Measurements from ENCODE around the gene PTRHD1. TPM values are rescaled to one million over a fixed set of nuclear protein-coding genes. Genes with fewer than 3 reads are reported as not detected.

Gene PTRHD1
- total RNA-seq, 1 experiment from 2014 or later = 35.1 TPM

DNA sequence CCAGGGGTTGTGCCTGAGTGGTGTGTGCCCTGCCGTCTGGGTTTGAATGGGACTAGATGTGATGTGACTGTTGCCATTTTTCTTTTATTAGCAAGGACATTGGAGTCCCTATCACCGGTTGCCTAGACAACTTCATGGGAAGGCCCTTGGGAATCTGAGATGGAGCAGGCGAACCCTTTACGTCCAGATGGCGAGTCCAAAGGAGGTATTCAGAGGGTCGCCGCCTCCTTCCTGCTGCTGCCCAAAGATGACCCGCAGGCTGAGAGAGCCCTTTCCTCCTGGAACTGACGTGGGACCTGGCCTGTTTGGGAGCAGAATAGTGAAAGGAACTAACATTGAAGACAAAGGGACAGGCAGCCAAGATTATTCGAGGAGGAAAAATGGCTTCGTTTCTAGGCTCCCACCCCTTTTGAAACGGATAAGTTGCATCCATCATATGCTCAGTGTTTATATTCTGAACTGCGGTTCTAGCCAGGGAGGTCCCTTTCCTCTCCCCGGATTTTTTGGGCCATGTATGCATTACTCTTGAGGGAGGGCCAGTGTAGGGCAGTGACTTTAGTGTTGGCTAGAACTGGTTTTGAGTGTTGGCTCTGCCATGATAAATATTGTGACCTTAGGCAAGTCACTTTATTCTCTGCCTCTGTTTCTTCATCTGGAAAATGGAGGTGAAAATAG is 707 bp upstream of the PTRHD1 start:
- peaks cover 22% of the 10 kb centered on the region for H3K36me3 Mint-ChIP-seq (ENCODE audit: insufficient read depth, unreplicated experiment)
- ChIA-PET CTCF (interaction anchor here (0.6 to 3.7 kb wide), 6 partner anchors 10 to 392 kb away, joined by 3 to 17 read pairs (median 4); no protein-coding TSS in a partner anchor), POLR2A (interaction anchor here (1.1 to 1.8 kb wide), 4 partner anchors 15 to 717 kb away, joined by 4 to 8 read pairs (median 6); partner anchors contain the start of gene SF3B6)
- peak overlapping the region; percentile 95 for H3K27ac Mint-ChIP-seq (ENCODE audit: low read depth, unreplicated experiment)
- H3K4me3 Mint-ChIP-seq (ENCODE audit: unreplicated experiment) = peak overlapping the region; percentile 90
- BruUV-seq (replicated peaks) = TSS peak; percentile 74
- no peaks in the 10 kb centered on the region for H3K27me3 Mint-ChIP-seq (ENCODE audit: insufficient read depth, unreplicated experiment)
- intact Hi-C loops (cut with micrococcal nuclease) = loop anchor here (5.0 to 10.0 kb wide), 2 partner anchors 179 to 302 kb away; partner anchors contain the start of gene NCOA1
- peaks cover 32% of the 10 kb centered on the region for H3K4me1 Mint-ChIP-seq (ENCODE audit: insufficient read depth, unreplicated experiment)
- TF ChIP-seq, protein P1, sequence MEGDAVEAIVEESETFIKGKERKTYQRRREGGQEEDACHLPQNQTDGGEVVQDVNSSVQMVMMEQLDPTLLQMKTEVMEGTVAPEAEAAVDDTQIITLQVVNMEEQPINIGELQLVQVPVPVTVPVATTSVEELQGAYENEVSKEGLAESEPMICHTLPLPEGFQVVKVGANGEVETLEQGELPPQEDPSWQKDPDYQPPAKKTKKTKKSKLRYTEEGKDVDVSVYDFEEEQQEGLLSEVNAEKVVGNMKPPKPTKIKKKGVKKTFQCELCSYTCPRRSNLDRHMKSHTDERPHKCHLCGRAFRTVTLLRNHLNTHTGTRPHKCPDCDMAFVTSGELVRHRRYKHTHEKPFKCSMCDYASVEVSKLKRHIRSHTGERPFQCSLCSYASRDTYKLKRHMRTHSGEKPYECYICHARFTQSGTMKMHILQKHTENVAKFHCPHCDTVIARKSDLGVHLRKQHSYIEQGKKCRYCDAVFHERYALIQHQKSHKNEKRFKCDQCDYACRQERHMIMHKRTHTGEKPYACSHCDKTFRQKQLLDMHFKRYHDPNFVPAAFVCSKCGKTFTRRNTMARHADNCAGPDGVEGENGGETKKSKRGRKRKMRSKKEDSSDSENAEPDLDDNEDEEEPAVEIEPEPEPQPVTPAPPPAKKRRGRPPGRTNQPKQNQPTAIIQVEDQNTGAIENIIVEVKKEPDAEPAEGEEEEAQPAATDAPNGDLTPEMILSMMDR (IDR thresholded peaks at IDR 0.05; ENCODE audit: unreplicated experiment) = no peak
- DNase-seq (ENCODE audit: unreplicated experiment) = no peak
- no peaks in the 10 kb centered on the region for H3K9me3 Mint-ChIP-seq (ENCODE audit: unreplicated experiment)

DNA sequence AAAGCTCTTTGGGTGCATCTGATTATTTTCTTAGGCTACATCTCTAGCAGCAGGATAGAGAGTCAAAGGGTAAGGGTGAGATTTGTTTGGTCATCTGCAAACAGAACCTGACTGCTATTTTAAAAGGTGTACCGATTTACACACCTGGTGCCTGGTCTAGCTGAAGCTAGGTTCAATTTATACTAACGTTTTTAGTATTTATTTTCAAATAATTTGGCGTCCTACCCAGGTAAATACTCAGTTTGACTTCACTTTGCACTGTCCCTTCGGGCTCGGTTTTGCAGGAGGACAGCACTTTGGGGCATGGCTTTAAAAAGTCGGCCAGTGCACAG is 683 bp downstream of the PTRHD1 start:
- Mint-ChIP-seq H3K9me3 (ENCODE audit: unreplicated experiment) (no peaks in the 10 kb centered on the region), H3K27me3 (ENCODE audit: insufficient read depth, unreplicated experiment) (no peaks in the 10 kb centered on the region), H3K27ac (ENCODE audit: low read depth, unreplicated experiment) (peak overlapping the region; percentile 95), H3K4me1 (ENCODE audit: insufficient read depth, unreplicated experiment) (peaks cover 30% of the 10 kb centered on the region), H3K36me3 (ENCODE audit: insufficient read depth, unreplicated experiment) (peaks cover 16% of the 10 kb centered on the region), H3K4me3 (ENCODE audit: unreplicated experiment) (peak overlapping the region; percentile 90)
- intact Hi-C loops (cut with micrococcal nuclease) = loop anchor here (1.0 to 10.0 kb wide), 3 partner anchors 35 to 300 kb away; partner anchors contain the start of gene NCOA1
- ChIA-PET POLR2A (interaction anchor here (0.6 to 1.8 kb wide), 14 partner anchors 13 to 716 kb away, joined by 3 to 8 read pairs (median 4); partner anchors contain the start of gene SF3B6), CTCF (interaction anchor here (0.5 to 3.7 kb wide), 18 partner anchors 9 to 806 kb away, joined by 3 to 17 read pairs (median 3); no protein-coding TSS in a partner anchor)
- TF ChIP-seq, protein P1 (IDR thresholded peaks at IDR 0.05; ENCODE audit: unreplicated experiment) = no peak
- DNase-seq (ENCODE audit: unreplicated experiment) = no peak
- TSS peak; percentile 69 for BruUV-seq (replicated peaks)

DNA sequence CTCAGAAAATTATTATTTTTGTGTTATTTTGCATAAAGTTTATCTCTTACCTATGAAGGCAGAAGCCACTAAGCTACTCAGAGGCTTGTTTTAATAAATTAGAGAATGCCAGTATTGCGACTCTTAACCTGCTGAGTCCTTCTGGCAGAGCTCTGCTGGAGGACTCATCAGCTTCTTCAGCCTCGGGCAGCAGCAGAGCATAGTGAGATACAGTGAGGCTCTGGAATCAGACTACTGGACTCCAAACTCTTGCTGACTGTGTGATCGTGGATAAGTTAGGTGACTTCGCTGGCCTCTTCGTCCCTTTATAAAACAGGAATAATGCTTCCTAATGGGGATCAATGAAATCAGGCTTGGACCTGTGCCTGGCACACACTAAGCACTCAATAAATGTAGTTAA is 1.7 kb downstream of the PTRHD1 start:
- no peak for DNase-seq (ENCODE audit: unreplicated experiment)
- Mint-ChIP-seq H3K36me3 (ENCODE audit: insufficient read depth, unreplicated experiment) (peaks cover 10% of the 10 kb centered on the region), H3K4me1 (ENCODE audit: insufficient read depth, unreplicated experiment) (peaks cover 19% of the 10 kb centered on the region), H3K27me3 (ENCODE audit: insufficient read depth, unreplicated experiment) (no peaks in the 10 kb centered on the region), H3K27ac (ENCODE audit: low read depth, unreplicated experiment) (no peak overlapping the region), H3K4me3 (ENCODE audit: unreplicated experiment) (no peak overlapping the region), H3K9me3 (ENCODE audit: unreplicated experiment) (no peaks in the 10 kb centered on the region)
- no TSS peak for BruUV-seq (replicated peaks)
- TF ChIP-seq, protein P1 (IDR thresholded peaks at IDR 0.05; ENCODE audit: unreplicated experiment) = no peak
- ChIA-PET CTCF (interaction anchor here (0.6 to 3.7 kb wide), 11 partner anchors 11 to 448 kb away, joined by 3 to 17 read pairs (median 3); no protein-coding TSS in a partner anchor), POLR2A (interaction anchor here (0.6 kb wide), 1 partner anchor 36 kb away, joined by 3 read pairs; no protein-coding TSS in a partner anchor)
- intact Hi-C loops (cut with micrococcal nuclease) = loop anchor here (1.0 to 10.0 kb wide), 3 partner anchors 177 to 370 kb away; partner anchors contain the start of gene NCOA1

DNA sequence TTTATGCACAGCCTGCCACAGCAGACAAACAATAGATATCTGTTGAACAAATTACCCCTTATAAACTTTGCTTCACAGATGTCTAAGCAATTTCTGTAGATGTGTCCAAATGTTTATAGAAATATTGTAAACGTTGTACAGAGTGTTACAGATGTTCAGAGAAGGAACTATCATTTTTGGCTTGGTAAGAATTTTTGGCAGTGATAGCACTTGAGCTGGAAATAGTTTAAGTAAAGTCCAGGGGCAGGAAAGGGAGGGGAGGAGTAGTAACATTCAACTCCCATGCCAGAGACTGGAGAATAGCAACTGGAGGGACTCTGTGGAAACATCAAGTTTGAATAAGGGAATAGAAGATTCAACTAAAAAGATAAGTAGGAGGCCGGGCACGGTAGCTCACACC is 4.4 kb downstream of the PTRHD1 start:
- no peak overlapping the region for H3K4me3 Mint-ChIP-seq (ENCODE audit: unreplicated experiment)
- peaks cover 10% of the 10 kb centered on the region for H3K4me1 Mint-ChIP-seq (ENCODE audit: insufficient read depth, unreplicated experiment)
- TF ChIP-seq, protein P1 (IDR thresholded peaks at IDR 0.05; ENCODE audit: unreplicated experiment) = no peak
- no peaks in the 10 kb centered on the region for H3K9me3 Mint-ChIP-seq (ENCODE audit: unreplicated experiment)
- H3K27me3 Mint-ChIP-seq (ENCODE audit: insufficient read depth, unreplicated experiment) = no peaks in the 10 kb centered on the region
- peaks cover 10% of the 10 kb centered on the region for H3K36me3 Mint-ChIP-seq (ENCODE audit: insufficient read depth, unreplicated experiment)
- DNase-seq (ENCODE audit: unreplicated experiment) = no peak
- BruUV-seq (replicated peaks) = no TSS peak
- CTCF ChIA-PET = interaction anchor here (0.7 to 1.4 kb wide), 3 partner anchors 9 to 483 kb away, joined by 3 to 4 read pairs (median 3); no protein-coding TSS in a partner anchor
- POLR2A ChIA-PET = interaction anchor here (1.1 kb wide), 1 partner anchor 8 kb away, joined by 3 read pairs; no protein-coding TSS in a partner anchor
- no peak overlapping the region for H3K27ac Mint-ChIP-seq (ENCODE audit: low read depth, unreplicated experiment)
- intact Hi-C loops (cut with micrococcal nuclease) = no loop called here

All from MCF 10A (cell line).